HG03175 (cell line): Measurements from ENCODE around the gene GRIN1.

Experiments
- ATAC-seq: cut with Tn5 transposase; IDR thresholded peaks from one replicate; pipeline ENCODE4 v1.9.1; 2021; ENCODE audit warnings: mild to moderate bottlenecking, moderate library complexity; ENCODE audit not compliant: unreplicated experiment

The GRIN1 gene

GRCh38 chr9:137189297-137190295 lies 50.6 kb downstream of the GRIN1 start:
- ATAC-seq, result no peak

GRCh38 chr9:137190315-137190856 lies 51.4 kb downstream of the GRIN1 start:
- ATAC-seq, result no peak

GRCh38 chr9:137191245-137191644 lies 52.3 kb downstream of the GRIN1 start:
- ATAC-seq, result no peak

GRCh38 chr9:137191691-137192447 lies 52.9 kb downstream of the GRIN1 start:
- ATAC-seq, result no peak

GRCh38 chr9:137192448-137192780 lies 53.5 kb downstream of the GRIN1 start:
- no peak for ATAC-seq

GRCh38 chr9:137192859-137193258 lies 53.9 kb downstream of the GRIN1 start:
- ATAC-seq, result no peak

- ATAC-seq, result no peak
Measured at GRCh38 chr9:137193771-137194170, 54.8 kb downstream of the GRIN1 start.

GRCh38 chr9:137194388-137194787 lies 55.4 kb downstream of the GRIN1 start:
- no peak for ATAC-seq

- ATAC-seq, result no peak
Measured at GRCh38 chr9:137194909-137195308, 56.0 kb downstream of the GRIN1 start.

GRCh38 chr9:137195525-137196220 lies 56.7 kb downstream of the GRIN1 start:
- ATAC-seq, result no peak

- no peak for ATAC-seq
Measured at GRCh38 chr9:137198051-137198901, 59.3 kb downstream of the GRIN1 start.

GRCh38 chr9:137198902-137199283 lies 59.9 kb downstream of the GRIN1 start:
- no peak for ATAC-seq

- no peak for ATAC-seq
Measured at GRCh38 chr9:137199411-137200121, 60.6 kb downstream of the GRIN1 start.

GRCh38 chr9:137200311-137201204 lies 61.6 kb downstream of the GRIN1 start, which contains the start of gene TPRN:
TPRN (minus strand) TSS chr9:137200741; CDS start chr9:137200711, 30 bp downstream.
- peak; percentile 87 for ATAC-seq

- no peak for ATAC-seq
Measured at GRCh38 chr9:137201205-137201868, 62.4 kb downstream of the GRIN1 start.

GRCh38 chr9:137202966-137203365 lies 64.0 kb downstream of the GRIN1 start:
- no peak for ATAC-seq

GRCh38 chr9:137204731-137205125 lies 65.8 kb downstream of the GRIN1 start:
- ATAC-seq, result no peak
